Measurements from ENCODE around the gene PIPOX.

PIPOX gene

GRCh38 chr17:29042679-29043538, at the start of gene PIPOX:
TSS of gene PIPOX (plus strand) at chr17:29043141. CDS start at chr17:29043226, 85 bp downstream.
- no peak for DNase-seq

- DNase-seq = no peak
These were observed 49.1 kb upstream of the PIPOX start for GRCh38 chr17:28993645-28994426.

GRCh38 chr17:28996554-28997096, 46.3 kb upstream of the PIPOX start:
- no peak for DNase-seq

- no peak for DNase-seq
These were observed 45.1 kb upstream of the PIPOX start for GRCh38 chr17:28997806-28998205.

- DNase-seq = no peak
These were observed 43.7 kb upstream of the PIPOX start for GRCh38 chr17:28999206-28999605.

- DNase-seq = no peak
These were observed 42.0 kb upstream of the PIPOX start for GRCh38 chr17:29000973-29001372.

- no peak for DNase-seq
These were observed 40.1 kb upstream of the PIPOX start for GRCh38 chr17:29002811-29003210.

GRCh38 chr17:29003289-29003688, 39.7 kb upstream of the PIPOX start:
- no peak for DNase-seq

- DNase-seq = no peak
These were observed 38.8 kb upstream of the PIPOX start for GRCh38 chr17:29004081-29004692.

- DNase-seq = peak; percentile 57
These were observed 36.9 kb upstream of the PIPOX start, which contains the start of gene SEZ6 for GRCh38 chr17:29005936-29006511. TSS of gene SEZ6 (minus strand) at chr17:29006033. CDS start at chr17:29005869, 164 bp downstream.

GRCh38 chr17:29007456-29007855, 35.5 kb upstream of the PIPOX start:
- DNase-seq = no peak

- DNase-seq = no peak
These were observed 35.0 kb upstream of the PIPOX start for GRCh38 chr17:29007860-29008455.

GRCh38 chr17:29008591-29008990, 34.4 kb upstream of the PIPOX start:
- no peak for DNase-seq

GRCh38 chr17:29010129-29010528, 32.8 kb upstream of the PIPOX start:
- no peak for DNase-seq

- DNase-seq = no peak
These were observed 32.4 kb upstream of the PIPOX start for GRCh38 chr17:29010586-29010985.

- no peak for DNase-seq
These were observed 30.4 kb upstream of the PIPOX start for GRCh38 chr17:29012535-29012934.

GRCh38 chr17:29014716-29015115, 28.2 kb upstream of the PIPOX start:
- DNase-seq = no peak

GRCh38 chr17:29016345-29017210, 26.4 kb upstream of the PIPOX start:
- no peak for DNase-seq

GRCh38 chr17:29018788-29019474, 24.0 kb upstream of the PIPOX start:
- no peak for DNase-seq

GRCh38 chr17:29019475-29020181, 23.3 kb upstream of the PIPOX start:
- no peak for DNase-seq

Data from activated CD4-positive, alpha-beta T cell treated with anti-CD3 and anti-CD28 coated beads, Interleukin-2, amount 50 U/mL, for 16 hours (primary cell).